ENCODE data around the gene GALNT12.

GALNT12 gene

GRCh38 chr9:98786750-98787510, 20.5 kb upstream of the GALNT12 start:
- no peak for TF ChIP-seq JUND (IDR thresholded peaks at IDR 0.05; ENCODE audit: low read depth)
- in situ Hi-C loops (cut with HindIII; ENCODE audit: low pct_unique_long_range_greater_than_20kb, low sequenced_read_pairs): no loop called here
- no peak for DNase-seq (ENCODE audit: low read depth in 1 of 2, low spot score in 1 of 2)

- in situ Hi-C loops (cut with HindIII; ENCODE audit: low pct_unique_long_range_greater_than_20kb, low sequenced_read_pairs): no loop called here
- DNase-seq (ENCODE audit: low read depth in 1 of 2, low spot score in 1 of 2): no peak
- no peak for TF ChIP-seq JUND (IDR thresholded peaks at IDR 0.05; ENCODE audit: low read depth)
Measured at GRCh38 chr9:98787766-98788335, 19.6 kb upstream of the GALNT12 start.

- in situ Hi-C loops (cut with HindIII; ENCODE audit: low pct_unique_long_range_greater_than_20kb, low sequenced_read_pairs): no loop called here
- no peak for TF ChIP-seq JUND (IDR thresholded peaks at IDR 0.05; ENCODE audit: low read depth)
- DNase-seq (ENCODE audit: low read depth in 1 of 2, low spot score in 1 of 2): no peak
Measured at GRCh38 chr9:98789483-98790133, 17.9 kb upstream of the GALNT12 start.

GRCh38 chr9:98790134-98790841, 17.2 kb upstream of the GALNT12 start:
- DNase-seq (ENCODE audit: low read depth in 1 of 2, low spot score in 1 of 2): no peak
- TF ChIP-seq JUND (IDR thresholded peaks at IDR 0.05; ENCODE audit: low read depth): no peak
- in situ Hi-C loops (cut with HindIII; ENCODE audit: low pct_unique_long_range_greater_than_20kb, low sequenced_read_pairs): no loop called here

GRCh38 chr9:98790842-98791607, 16.4 kb upstream of the GALNT12 start:
- DNase-seq (ENCODE audit: low read depth in 1 of 2, low spot score in 1 of 2): peak; percentile 63 to 73
- in situ Hi-C loops (cut with HindIII; ENCODE audit: low pct_unique_long_range_greater_than_20kb, low sequenced_read_pairs): no loop called here
- no peak for TF ChIP-seq JUND (IDR thresholded peaks at IDR 0.05; ENCODE audit: low read depth)

GRCh38 chr9:98791608-98792490, 15.6 kb upstream of the GALNT12 start:
- DNase-seq (ENCODE audit: low read depth in 1 of 2, low spot score in 1 of 2): no peak
- TF ChIP-seq JUND (IDR thresholded peaks at IDR 0.05; ENCODE audit: low read depth): no peak
- in situ Hi-C loops (cut with HindIII; ENCODE audit: low pct_unique_long_range_greater_than_20kb, low sequenced_read_pairs): no loop called here

- DNase-seq (ENCODE audit: low read depth in 1 of 2, low spot score in 1 of 2): no peak
- in situ Hi-C loops (cut with HindIII; ENCODE audit: low pct_unique_long_range_greater_than_20kb, low sequenced_read_pairs): no loop called here
- no peak for TF ChIP-seq JUND (IDR thresholded peaks at IDR 0.05; ENCODE audit: low read depth)
Measured at GRCh38 chr9:98793031-98793430, 14.4 kb upstream of the GALNT12 start.

GRCh38 chr9:98794802-98795201, 12.7 kb upstream of the GALNT12 start:
- in situ Hi-C loops (cut with HindIII; ENCODE audit: low pct_unique_long_range_greater_than_20kb, low sequenced_read_pairs): no loop called here
- DNase-seq (ENCODE audit: low read depth in 1 of 2, low spot score in 1 of 2): no peak
- TF ChIP-seq JUND (IDR thresholded peaks at IDR 0.05; ENCODE audit: low read depth): no peak

GRCh38 chr9:98795295-98795955, 12.0 kb upstream of the GALNT12 start:
- TF ChIP-seq JUND (IDR thresholded peaks at IDR 0.05; ENCODE audit: low read depth): no peak
- DNase-seq (ENCODE audit: low read depth in 1 of 2, low spot score in 1 of 2): no peak
- in situ Hi-C loops (cut with HindIII; ENCODE audit: low pct_unique_long_range_greater_than_20kb, low sequenced_read_pairs): no loop called here

- no peak for DNase-seq (ENCODE audit: low read depth in 1 of 2, low spot score in 1 of 2)
- no peak for TF ChIP-seq JUND (IDR thresholded peaks at IDR 0.05; ENCODE audit: low read depth)
- in situ Hi-C loops (cut with HindIII; ENCODE audit: low pct_unique_long_range_greater_than_20kb, low sequenced_read_pairs): no loop called here
Measured at GRCh38 chr9:98795970-98796363, 11.5 kb upstream of the GALNT12 start.
